BE2C (cell line): ENCODE measurements around the gene DDX3X.
"Not testable (repeated sequence)": the region's sequence is repeated elsewhere in the genome, so short reads cannot be mapped to it uniquely, and the experiment has no call there.

Experiments
- DNase-seq: peaks from one replicate; pipeline ENCODE4 v3.0.0-alpha.2; 2020
- H3K27me3 ChIP-seq: fragments of 250-450 bp; sonication (Bioruptor Pico); 2 replicates; pipeline ENCODE4 v1.5.1; 2020; ENCODE audit warnings: mild to moderate bottlenecking
- H3K36me3 ChIP-seq: fragments of 250-450 bp; sonication (Bioruptor Pico); 2 replicates; pipeline ENCODE4 v1.5.1; 2020; ENCODE audit warnings: mild to moderate bottlenecking
- H3K4me1 ChIP-seq: fragments of 250-450 bp; sonication (Bioruptor Pico); 2 replicates; pipeline ENCODE4 v1.5.1; 2020
- H3K4me3 ChIP-seq: 2 replicates; pipeline ENCODE4 v1.5.1; 2011; ENCODE audit warnings: low read depth, low read length
- H3K9me3 ChIP-seq: fragments of 250-450 bp; sonication (Bioruptor Pico); 2 replicates; pipeline ENCODE4 v1.5.1; 2020
- CTCF ChIP-seq: IDR thresholded peaks from 2 replicates; pipeline ENCODE4 v1.5.1; 2012; ENCODE audit warnings: mild to moderate bottlenecking, low read depth, low read length

Gene DDX3X

DNA sequence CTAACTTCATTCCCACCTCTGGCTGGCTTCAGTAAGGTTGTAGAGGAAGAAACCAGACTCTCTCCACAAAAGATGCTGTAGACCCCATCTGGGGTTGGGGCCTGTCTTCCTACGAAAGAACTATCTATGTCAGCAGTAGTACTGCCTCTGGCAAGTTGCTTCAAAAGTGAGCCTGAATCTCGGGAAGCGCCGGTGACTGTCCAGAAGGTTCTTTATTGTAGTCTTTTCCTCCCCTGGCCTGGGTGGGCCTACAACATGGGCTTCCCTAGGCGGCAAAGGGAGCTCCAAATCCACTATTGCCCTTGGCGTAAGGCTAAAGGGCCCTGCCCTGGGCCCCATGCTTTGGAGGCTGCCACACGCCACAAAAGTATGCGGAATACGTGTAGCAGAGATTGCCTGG lies 74.6 kb downstream of the DDX3X start:
- no peaks in the 10 kb centered on the region for H3K9me3 ChIP-seq
- no peaks in the 10 kb centered on the region for H3K27me3 ChIP-seq
- no peaks in the 10 kb centered on the region for H3K36me3 ChIP-seq
- H3K4me3 ChIP-seq: no peak overlapping the region
- H3K4me1 ChIP-seq: no peaks in the 10 kb centered on the region
- no peak for DNase-seq
- no peak for TF ChIP-seq CTCF

DNA sequence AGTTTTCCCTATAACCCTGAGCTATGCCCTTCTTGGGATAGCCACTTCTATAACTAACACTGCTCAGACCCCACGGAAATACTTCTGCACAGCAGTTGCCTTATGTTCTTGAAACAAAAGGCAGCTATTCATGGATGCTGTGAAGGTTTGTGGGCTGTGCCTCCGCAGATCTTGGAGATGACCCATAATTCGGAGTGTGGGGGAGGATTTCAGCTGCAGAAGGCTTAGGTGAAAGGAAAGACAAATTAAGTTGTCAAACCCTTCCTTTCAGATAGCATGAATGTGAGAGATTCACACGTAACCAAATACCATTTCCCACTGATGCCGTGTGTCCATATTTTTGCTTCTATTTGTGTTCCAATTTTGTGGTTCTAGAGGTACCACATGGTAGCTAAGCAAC lies 75.0 kb downstream of the DDX3X start:
- no peaks in the 10 kb centered on the region for H3K9me3 ChIP-seq
- H3K4me1 ChIP-seq: no peaks in the 10 kb centered on the region
- no peak for DNase-seq
- no peaks in the 10 kb centered on the region for H3K27me3 ChIP-seq
- TF ChIP-seq CTCF: no peak
- H3K36me3 ChIP-seq: no peaks in the 10 kb centered on the region
- H3K4me3 ChIP-seq: no peak overlapping the region

DNA sequence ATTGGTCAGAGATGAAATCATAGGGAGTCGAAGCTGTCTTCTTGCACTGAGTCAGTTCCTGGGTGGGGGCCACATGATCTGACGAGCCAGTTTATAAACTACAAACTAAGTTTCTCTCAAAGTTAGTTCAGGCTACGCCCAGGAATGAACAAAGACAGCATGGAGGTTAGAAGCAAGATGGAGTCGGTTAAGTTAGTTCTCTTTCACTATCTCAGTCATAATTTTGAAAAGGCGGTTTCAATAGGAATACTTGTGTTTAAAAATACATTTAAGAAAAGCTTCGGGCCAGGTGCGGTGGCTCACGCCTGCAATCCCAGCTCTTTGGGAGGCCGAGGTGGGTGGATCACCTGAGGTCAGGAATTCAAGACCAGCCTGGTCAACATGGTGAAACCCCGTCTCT lies 77.3 kb downstream of the DDX3X start:
- not testable (repeated sequence) for H3K9me3 ChIP-seq, H3K36me3 ChIP-seq, DNase-seq

DNA sequence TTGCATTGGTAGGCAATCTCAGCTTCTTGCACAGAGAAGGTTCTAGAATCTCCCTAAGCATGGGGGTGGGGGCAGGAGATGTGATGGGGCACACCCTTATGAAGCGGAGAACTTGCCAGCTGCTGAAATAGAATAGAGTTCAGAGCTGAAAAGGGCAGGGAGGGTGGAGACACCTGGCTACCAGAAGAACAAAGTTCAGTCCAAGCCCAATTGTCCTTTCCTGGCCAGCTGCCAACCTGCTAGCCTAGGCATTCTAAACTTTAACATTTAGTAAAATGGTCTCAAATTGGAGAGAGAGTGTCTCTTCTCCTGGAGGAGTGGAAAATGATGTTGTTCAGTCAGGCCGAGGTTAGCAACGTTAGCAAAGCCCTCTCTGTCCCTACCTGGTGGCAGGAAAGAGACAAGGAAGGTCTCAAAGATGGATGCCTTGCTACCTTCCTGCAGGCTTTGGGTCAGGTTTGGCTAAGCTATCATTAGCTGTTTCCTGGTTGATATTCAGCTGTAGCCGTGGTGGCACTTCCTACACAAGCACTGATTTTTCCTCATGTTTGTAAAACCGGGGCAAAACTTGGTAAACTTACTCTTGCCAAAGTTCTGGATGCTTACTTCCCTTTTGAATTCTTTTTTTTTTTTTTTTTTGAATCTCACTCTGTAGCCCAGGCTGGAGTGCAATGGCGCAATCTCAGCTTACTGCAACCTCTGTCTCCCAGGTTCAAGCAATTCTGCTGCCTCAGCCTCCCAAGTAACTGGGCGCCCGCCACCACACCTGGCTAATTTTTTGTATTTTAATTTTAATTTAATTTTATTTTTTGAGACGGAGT lies 78.5 kb downstream of the DDX3X start:
- H3K4me3 ChIP-seq: no peak overlapping the region
- no peaks in the 10 kb centered on the region for H3K36me3 ChIP-seq

More for the DNA sequence above, 77.3 kb downstream of the DDX3X start:
- H3K27me3 ChIP-seq, H3K4me3 ChIP-seq, H3K4me1 ChIP-seq: not testable (repeated sequence)

More for the DNA sequence above, 78.5 kb downstream of the DDX3X start:
- DNase-seq: no peak
- Histone ChIP-seq H3K4me1 (no peaks in the 10 kb centered on the region), H3K27me3 (no peaks in the 10 kb centered on the region), H3K9me3 (no peaks in the 10 kb centered on the region)
- peak; percentile 2; the same call in 1 of the 2 replicates for TF ChIP-seq CTCF
